H9 (cell line): ENCODE data around the gene CSF1R. TPM values are rescaled to one million over a fixed set of nuclear protein-coding genes. Genes with fewer than 3 reads are reported as not detected.

Source experiments
- DNase-seq: peaks from one replicate; pipeline ENCODE4 v3.0.0-alpha.2; 2017
- H2AFZ ChIP-seq: one replicate; pipeline ENCODE4 v1.6.1; 2013; ENCODE audit warnings: mild to moderate bottlenecking, low read length, control low read depth, moderate library complexity
- H2AK5ac ChIP-seq: 2 replicates; pipeline ENCODE4 v1.6.1; 2013; ENCODE audit warnings: low read length, control low read depth, mixed read lengths; ENCODE audit not compliant: insufficient read length
- H2BK120ac ChIP-seq: one replicate; pipeline ENCODE4 v1.6.1; 2013; ENCODE audit warnings: low read depth, mild to moderate bottlenecking, low read length, control low read depth, inconsistent platforms; ENCODE audit not compliant: poor library complexity, severe bottlenecking
- H2BK12ac ChIP-seq: 2 replicates; pipeline ENCODE4 v1.6.1; 2013; ENCODE audit warnings: low read length, control low read depth, mixed read lengths, low read depth; ENCODE audit not compliant: insufficient read length
- H2BK15ac ChIP-seq: 2 replicates; pipeline ENCODE4 v1.6.1; 2013; ENCODE audit warnings: low read depth, low read length, control low read depth
- H2BK20ac ChIP-seq: one replicate; pipeline ENCODE4 v1.6.1; 2013; ENCODE audit warnings: low read depth, mild to moderate bottlenecking, low read length, control low read depth, inconsistent platforms; ENCODE audit not compliant: poor library complexity, severe bottlenecking
- H2BK5ac ChIP-seq: 2 replicates; pipeline ENCODE4 v1.6.1; 2013; ENCODE audit warnings: low read length, control low read depth, mixed read lengths; ENCODE audit not compliant: insufficient read length
- H3K14ac ChIP-seq: 2 replicates; pipeline ENCODE4 v1.6.1; 2013; ENCODE audit warnings: low read length, control low read depth; ENCODE audit not compliant: insufficient read depth
- H3K18ac ChIP-seq: 2 replicates; pipeline ENCODE4 v1.6.1; 2013; ENCODE audit warnings: low read depth, mild to moderate bottlenecking, mixed read lengths, low read length, control low read depth; ENCODE audit not compliant: insufficient read length
- H3K23ac ChIP-seq: 2 replicates; pipeline ENCODE4 v1.6.1; 2013; ENCODE audit warnings: low read length, control low read depth, mixed read lengths, low read depth; ENCODE audit not compliant: insufficient read length
- H3K23me2 ChIP-seq: 2 replicates; pipeline ENCODE4 v1.6.1; 2013; ENCODE audit warnings: low read depth, mild to moderate bottlenecking, mixed read lengths, low read length, control low read depth; ENCODE audit not compliant: insufficient read length, poor library complexity, severe bottlenecking
- H3K27ac ChIP-seq: 2 replicates; pipeline ENCODE4 v1.5.1; 2013; ENCODE audit warnings: low read length, control low read depth, mixed read lengths, low read depth; ENCODE audit not compliant: insufficient read length
- H3K27me3 ChIP-seq: 2 replicates; pipeline ENCODE4 v1.6.1; 2013; ENCODE audit warnings: low read length, control low read depth, inconsistent platforms; ENCODE audit not compliant: insufficient read depth
- H3K4ac ChIP-seq: 2 replicates; pipeline ENCODE4 v1.6.1; 2013; ENCODE audit warnings: low read depth, mild to moderate bottlenecking, control low read depth, inconsistent platforms, low read length, moderate library complexity
- H3K4me1 ChIP-seq: 2 replicates; pipeline ENCODE4 v1.6.1; 2013; ENCODE audit warnings: low read length, control low read depth, inconsistent platforms; ENCODE audit not compliant: insufficient read depth
- H3K4me2 ChIP-seq: 2 replicates; pipeline ENCODE4 v1.6.1; 2013; ENCODE audit warnings: low read length, control low read depth, mixed read lengths; ENCODE audit not compliant: insufficient read length, insufficient read depth
- H3K56ac ChIP-seq: 2 replicates; pipeline ENCODE4 v1.6.1; 2013; ENCODE audit warnings: low read depth, mild to moderate bottlenecking, mixed read lengths, low read length, control low read depth; ENCODE audit not compliant: insufficient read length
- H3K79me1 ChIP-seq: 2 replicates; pipeline ENCODE4 v1.6.1; 2013; ENCODE audit warnings: low read depth, mild to moderate bottlenecking, moderate library complexity, low read length, control low read depth, inconsistent platforms; ENCODE audit not compliant: insufficient read depth, poor library complexity, severe bottlenecking
- H3K79me2 ChIP-seq: 2 replicates; pipeline ENCODE4 v1.6.1; 2013; ENCODE audit warnings: low read length, control low read depth, inconsistent platforms; ENCODE audit not compliant: insufficient read depth
- H3K9ac ChIP-seq: 2 replicates; pipeline ENCODE4 v1.6.1; 2013; ENCODE audit warnings: low read length, control low read depth, mixed read lengths; ENCODE audit not compliant: insufficient read length; ENCODE audit errors: extremely low read depth
- H3K9me3 ChIP-seq: one replicate; pipeline ENCODE4 v1.6.1; 2013; ENCODE audit warnings: low read depth, low read length, inconsistent platforms; ENCODE audit not compliant: control insufficient read depth
- H3T11ph ChIP-seq: one replicate; pipeline ENCODE4 v1.6.1; 2013; ENCODE audit warnings: mild to moderate bottlenecking, low read length, control low read depth, inconsistent platforms
- H4K20me1 ChIP-seq: one replicate; pipeline ENCODE4 v1.6.1; 2013; ENCODE audit not compliant: control insufficient read depth, insufficient read length, insufficient read depth
- H4K5ac ChIP-seq: 2 replicates; pipeline ENCODE4 v1.6.1; 2013; ENCODE audit warnings: low read depth, mild to moderate bottlenecking, mixed read lengths, low read length, control low read depth; ENCODE audit not compliant: insufficient read length
- H4K8ac ChIP-seq: replicated peaks from 2 replicates; pipeline ENCODE4 v1.6.1; 2013; ENCODE audit warnings: low read length, control low read depth, mixed read lengths, low read depth; ENCODE audit not compliant: insufficient read length
- H4K91ac ChIP-seq: 2 replicates; pipeline ENCODE4 v1.6.1; 2013; ENCODE audit warnings: low read depth, mild to moderate bottlenecking, moderate library complexity, mixed read lengths, low read length, control low read depth; ENCODE audit not compliant: insufficient read length
- H3K27ac Mint-ChIP-seq, 3 experiments: 2 replicates in 2 of 3; 3 replicates in 1 of 3; pipeline ENCODE4 v1.8.0; 2020 to 2021; ENCODE audit warnings: mixed read lengths in 3 of 3, mild to moderate bottlenecking in 1 of 3, moderate library complexity in 1 of 3
- H3K27me3 Mint-ChIP-seq: 2 replicates; pipeline ENCODE4 v1.8.0; 2021; ENCODE audit warnings: low read depth, mild to moderate bottlenecking, moderate library complexity, mixed read lengths
- H3K36me3 Mint-ChIP-seq, 3 experiments: 2 replicates in 2 of 3; 3 replicates in 1 of 3; pipeline ENCODE4 v1.8.0; 2020 to 2021; ENCODE audit warnings: low read depth in 3 of 3, mixed read lengths in 3 of 3; ENCODE audit not compliant: insufficient read depth in 1 of 3
- H3K4me1 Mint-ChIP-seq, 2 experiments: 2 replicates each; pipeline ENCODE4 v1.8.0; 2020; ENCODE audit warnings: mixed read lengths in 2 of 2
- H3K4me3 Mint-ChIP-seq, 2 experiments: 2 replicates in 1 of 2; 3 replicates in 1 of 2; pipeline ENCODE4 v1.8.0; 2020 to 2021; ENCODE audit warnings: mild to moderate bottlenecking in 2 of 2, mixed read lengths in 2 of 2, moderate library complexity in 1 of 2
- H3K9me3 Mint-ChIP-seq, 2 experiments: 2 replicates in 1 of 2; 3 replicates in 1 of 2; pipeline ENCODE4 v1.8.0; 2020; ENCODE audit warnings: mild to moderate bottlenecking in 2 of 2, mixed read lengths in 2 of 2, moderate library complexity in 1 of 2
- WGBS: extraction: QIAGEN DNeasy Blood & Tissue Kit; methylation state at CpG from one replicate; pipeline ENCODE4 v1.1.7; 2013; ENCODE audit warnings: missing lambda C conversion rate, low lambda C conversion rate, mixed read lengths; ENCODE audit not compliant: insufficient read length; ENCODE audit errors: extremely low coverage; 5-methylcytosine and 5-hydroxymethylcytosine counted together
- total RNA-seq: library from RNA; stranded (reverse); gene quantifications from 2 replicates; pipeline ENCODE4 v1.2.1, GENCODE V29; 2021
- TF ChIP-seq, protein P1 (sequence below): fragments of 200-600 bp; sonication (generic); conservative IDR thresholded peaks from 3 replicates; pipeline ENCODE4 v1.8.0; 2021; ENCODE audit warnings: antibody characterized with exemption, mild to moderate bottlenecking

The CSF1R gene
- total RNA-seq, 1 experiment from 2014 or later = 0.13 TPM

DNA sequence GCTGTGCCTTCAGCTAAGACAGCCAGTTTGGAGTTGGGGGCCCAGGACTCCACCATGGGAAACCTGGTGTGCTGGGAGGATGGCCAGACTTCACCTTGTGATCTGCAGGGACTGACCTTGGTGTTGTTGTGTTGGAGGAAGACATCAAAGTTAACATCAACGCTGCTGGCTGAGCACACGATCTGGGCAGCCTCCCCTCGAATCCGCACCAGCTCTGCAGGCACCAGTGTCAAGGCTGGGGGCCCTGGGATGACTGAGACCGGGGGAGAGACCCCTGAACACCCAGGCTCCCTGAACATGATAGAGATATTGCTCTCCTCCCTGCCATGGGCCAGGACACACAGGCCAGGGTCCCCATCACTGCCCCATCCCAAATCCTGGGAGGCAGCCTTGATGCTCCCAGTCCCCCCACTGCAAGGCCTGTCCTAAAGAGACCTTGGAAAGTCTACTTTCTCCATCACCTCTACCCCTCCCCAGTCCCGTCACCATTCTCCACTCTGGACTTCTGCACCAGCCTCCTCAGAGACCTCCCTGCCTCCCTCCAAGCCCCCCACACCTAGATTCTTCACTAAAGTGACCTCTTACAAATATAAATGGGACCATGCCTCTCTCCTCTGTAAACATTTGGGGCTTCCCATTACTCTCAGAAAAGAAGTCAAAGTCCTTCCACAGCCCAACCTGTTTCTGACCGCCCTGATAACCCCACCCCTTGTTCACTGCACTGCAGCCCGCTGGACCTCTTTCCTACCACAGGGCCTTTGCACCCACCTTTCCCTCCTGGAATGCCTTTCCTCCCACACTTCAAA is 8.2 kb downstream of the CSF1R start:
- no peak overlapping the region for H3K23ac ChIP-seq
- no peak overlapping the region for H2BK12ac ChIP-seq
- H3K56ac ChIP-seq = no peak overlapping the region
- no peak overlapping the region for H3K4me2 ChIP-seq
- no peaks in the 10 kb centered on the region for H3K79me1 ChIP-seq
- Mint-ChIP-seq H3K4me3 (no peak overlapping the region), H3K9me3 (no peaks in the 10 kb centered on the region), H3K27me3 (peaks cover 5% of the 10 kb centered on the region), H3K4me1 (peaks cover 14 to 18% of the 10 kb centered on the region in 2 experiments), H3K36me3 (no peaks in the 10 kb centered on the region), H3K27ac (peak overlapping the region in 1 of 3 experiments; percentile 16; a peak in 1 of 7 replicates)
- no peak overlapping the region for H2BK20ac ChIP-seq
- no peak overlapping the region for H4K5ac ChIP-seq
- no peak overlapping the region for H3K14ac ChIP-seq
- no peaks in the 10 kb centered on the region for H3K27me3 ChIP-seq
- no peak overlapping the region for H3K4ac ChIP-seq
- H4K91ac ChIP-seq = no peak overlapping the region
- TF ChIP-seq, protein P1, sequence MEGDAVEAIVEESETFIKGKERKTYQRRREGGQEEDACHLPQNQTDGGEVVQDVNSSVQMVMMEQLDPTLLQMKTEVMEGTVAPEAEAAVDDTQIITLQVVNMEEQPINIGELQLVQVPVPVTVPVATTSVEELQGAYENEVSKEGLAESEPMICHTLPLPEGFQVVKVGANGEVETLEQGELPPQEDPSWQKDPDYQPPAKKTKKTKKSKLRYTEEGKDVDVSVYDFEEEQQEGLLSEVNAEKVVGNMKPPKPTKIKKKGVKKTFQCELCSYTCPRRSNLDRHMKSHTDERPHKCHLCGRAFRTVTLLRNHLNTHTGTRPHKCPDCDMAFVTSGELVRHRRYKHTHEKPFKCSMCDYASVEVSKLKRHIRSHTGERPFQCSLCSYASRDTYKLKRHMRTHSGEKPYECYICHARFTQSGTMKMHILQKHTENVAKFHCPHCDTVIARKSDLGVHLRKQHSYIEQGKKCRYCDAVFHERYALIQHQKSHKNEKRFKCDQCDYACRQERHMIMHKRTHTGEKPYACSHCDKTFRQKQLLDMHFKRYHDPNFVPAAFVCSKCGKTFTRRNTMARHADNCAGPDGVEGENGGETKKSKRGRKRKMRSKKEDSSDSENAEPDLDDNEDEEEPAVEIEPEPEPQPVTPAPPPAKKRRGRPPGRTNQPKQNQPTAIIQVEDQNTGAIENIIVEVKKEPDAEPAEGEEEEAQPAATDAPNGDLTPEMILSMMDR = no peak
- H3K4me1 ChIP-seq = no peaks in the 10 kb centered on the region
- no CpG with 5 or more reads among the region's 8 CpGs for WGBS
- no peak overlapping the region for H2BK120ac ChIP-seq
- H3K9me3 ChIP-seq = no peaks in the 10 kb centered on the region
- H2AFZ ChIP-seq = no peak overlapping the region
- H3K18ac ChIP-seq = no peak overlapping the region
- H3T11ph ChIP-seq = no peak overlapping the region
- no peak overlapping the region for H2BK15ac ChIP-seq
- H4K20me1 ChIP-seq = no peaks in the 10 kb centered on the region
- no peak for DNase-seq
- no peak overlapping the region for H2AK5ac ChIP-seq
- no peak overlapping the region for H4K8ac ChIP-seq
- no peaks in the 10 kb centered on the region for H3K23me2 ChIP-seq
- no peak overlapping the region for H3K27ac ChIP-seq
- H3K9ac ChIP-seq = no peak overlapping the region
- H2BK5ac ChIP-seq = no peak overlapping the region
- H3K79me2 ChIP-seq = no peaks in the 10 kb centered on the region
